SK-N-SH treated with all-trans-retinoic acid at 6 μM for 48 hours (cell line): Measurements from ENCODE around the gene TYW5.

Source experiments
- ATAC-seq: fragments of 200-7000 bp; cut with Tn5 transposase; 3 replicates; pipeline ENCODE4 v1.9.1; 2020; ENCODE audit warnings: mild to moderate bottlenecking, moderate library complexity
- ARNTL ChIP-seq: fragments of 450-650 bp; formaldehyde crosslinking; IDR thresholded peaks from 2 replicates; pipeline ENCODE4 v1.5.0; 2020; ENCODE audit warnings: low read depth, mild to moderate bottlenecking, moderate library complexity, borderline replicate concordance
- BACH2 ChIP-seq: fragments of 250-450 bp; sonication (Bioruptor Pico); IDR thresholded peaks from 2 replicates; pipeline ENCODE4 v1.9.0; 2021; ENCODE audit warnings: mild to moderate bottlenecking, borderline replicate concordance
- CSDC2 ChIP-seq: fragments of 250-450 bp; sonication (Bioruptor Pico); IDR thresholded peaks from 2 replicates; pipeline ENCODE4 v1.5.0; 2020; ENCODE audit warnings: mild to moderate bottlenecking, moderate library complexity
- ESRRG ChIP-seq: fragments of 250-450 bp; sonication (Bioruptor Pico); IDR thresholded peaks from 2 replicates; pipeline ENCODE4 v1.6.1; 2021; ENCODE audit warnings: mild to moderate bottlenecking
- GLIS3 ChIP-seq: fragments of 250-450 bp; sonication (Bioruptor Pico); IDR thresholded peaks from 2 replicates; pipeline ENCODE4 v1.5.0; 2020; ENCODE audit warnings: mild to moderate bottlenecking, moderate library complexity
- ISL1 ChIP-seq: fragments of 250-450 bp; sonication (Bioruptor Pico); IDR thresholded peaks from 2 replicates; pipeline ENCODE4 v2.1.2; 2022; ENCODE audit warnings: mild to moderate bottlenecking, moderate library complexity
- OSR1 ChIP-seq: fragments of 250-450 bp; sonication (Bioruptor Pico); IDR thresholded peaks from 2 replicates; pipeline ENCODE4 v1.8.0; 2022; ENCODE audit warnings: moderate library complexity, mild to moderate bottlenecking, inconsistent platforms
- PPARA ChIP-seq: fragments of 250-450 bp; sonication (Bioruptor Pico); IDR thresholded peaks from 2 replicates; pipeline ENCODE4 v1.5.0; 2020; ENCODE audit warnings: mild to moderate bottlenecking, borderline replicate concordance
- RARB ChIP-seq: fragments of 250-450 bp; sonication (Bioruptor Pico); IDR thresholded peaks from 2 replicates; pipeline ENCODE4 v1.8.0; 2021; ENCODE audit warnings: mild to moderate bottlenecking, moderate library complexity
- SNAI2 ChIP-seq: fragments of 250-450 bp; sonication (Bioruptor Pico); IDR thresholded peaks from 2 replicates; pipeline ENCODE4 v1.5.0; 2020; ENCODE audit warnings: mild to moderate bottlenecking, moderate library complexity
- TCF4 ChIP-seq: fragments of 250-450 bp; sonication (Bioruptor Pico); IDR thresholded peaks from 2 replicates; pipeline ENCODE4 v1.8.0; 2021; ENCODE audit warnings: mild to moderate bottlenecking, moderate library complexity, borderline replicate concordance
- ZC3H10 ChIP-seq: fragments of 250-450 bp; sonication (Bioruptor Pico); IDR thresholded peaks from 2 replicates; pipeline ENCODE4 v1.5.1; 2021; ENCODE audit warnings: mild to moderate bottlenecking, moderate library complexity
- ZFP30 ChIP-seq: fragments of 450-650 bp; formaldehyde crosslinking; IDR thresholded peaks from 2 replicates; pipeline ENCODE4 v1.5.0; 2022; ENCODE audit warnings: mild to moderate bottlenecking, moderate library complexity
- ZNF565 ChIP-seq: fragments of 450-650 bp; formaldehyde crosslinking; conservative IDR thresholded peaks from 2 replicates; pipeline ENCODE4 v1.5.0; 2020; ENCODE audit warnings: low read depth, mild to moderate bottlenecking, moderate library complexity
- ZNF70 ChIP-seq: fragments of 450-650 bp; formaldehyde crosslinking; IDR thresholded peaks from 2 replicates; pipeline ENCODE4 v1.5.0; 2020; ENCODE audit warnings: mild to moderate bottlenecking, moderate library complexity
- ZNF8 ChIP-seq: fragments of 450-650 bp; formaldehyde crosslinking; IDR thresholded peaks from 2 replicates; pipeline ENCODE4 v1.5.0; 2020; ENCODE audit warnings: mild to moderate bottlenecking, moderate library complexity
- TF ChIP-seq, protein P1 (sequence below): fragments of 250-450 bp; sonication (Bioruptor Pico); IDR thresholded peaks from 2 replicates; pipeline ENCODE4 v1.5.1; 2021; ENCODE audit warnings: mild to moderate bottlenecking, moderate library complexity
- TF ChIP-seq, protein P2 (sequence below): fragments of 250-450 bp; sonication (Bioruptor Pico); IDR thresholded peaks from 2 replicates; pipeline ENCODE4 v1.5.1; 2020; ENCODE audit warnings: low read depth, mild to moderate bottlenecking, moderate library complexity
- TF ChIP-seq, protein P3 (sequence below): fragments of 250-450 bp; sonication (Bioruptor Pico); IDR thresholded peaks from 2 replicates; pipeline ENCODE4 v1.8.0; 2021; ENCODE audit warnings: low read depth, mild to moderate bottlenecking, moderate library complexity, borderline replicate concordance
- TF ChIP-seq, protein P4 (sequence below): fragments of 250-450 bp; sonication (Bioruptor Pico); IDR thresholded peaks from 2 replicates; pipeline ENCODE4 v1.8.0; 2020; ENCODE audit warnings: mild to moderate bottlenecking, moderate library complexity, borderline replicate concordance
- TF ChIP-seq, protein P5 (sequence below): fragments of 250-450 bp; sonication (Bioruptor Pico); IDR thresholded peaks from 2 replicates; pipeline ENCODE4 v1.5.0; 2020; ENCODE audit warnings: mild to moderate bottlenecking, moderate library complexity

Gene TYW5

DNA sequence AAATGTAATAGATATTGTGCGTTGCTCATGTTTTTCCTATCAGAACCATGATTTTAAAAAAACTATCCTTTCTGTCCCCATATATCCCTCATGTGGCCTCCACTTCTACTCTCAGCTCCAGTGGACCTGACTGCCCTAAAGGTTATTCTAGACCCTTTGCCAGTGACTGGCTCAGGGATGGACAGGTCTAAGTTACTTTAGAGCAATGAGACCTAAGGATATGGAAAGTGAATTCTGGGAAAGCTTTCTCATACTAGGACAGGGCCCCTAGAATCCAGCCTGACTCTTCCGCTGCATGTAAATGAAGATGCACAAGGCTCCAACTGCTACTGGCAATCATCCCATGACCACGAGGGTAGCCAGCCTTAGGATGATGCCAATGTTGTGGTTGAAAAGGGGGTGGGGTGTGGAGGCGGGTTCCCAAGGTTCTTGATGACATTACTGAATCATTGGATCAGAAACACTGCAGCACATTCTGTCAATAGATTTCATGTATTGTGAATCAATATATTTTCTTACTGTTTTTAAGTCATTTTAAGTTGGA, 22.9 kb downstream of the TYW5 start:
- no peak for ATAC-seq
- TF ChIP-seq OSR1, result no peak
- TF ChIP-seq, protein P1, sequence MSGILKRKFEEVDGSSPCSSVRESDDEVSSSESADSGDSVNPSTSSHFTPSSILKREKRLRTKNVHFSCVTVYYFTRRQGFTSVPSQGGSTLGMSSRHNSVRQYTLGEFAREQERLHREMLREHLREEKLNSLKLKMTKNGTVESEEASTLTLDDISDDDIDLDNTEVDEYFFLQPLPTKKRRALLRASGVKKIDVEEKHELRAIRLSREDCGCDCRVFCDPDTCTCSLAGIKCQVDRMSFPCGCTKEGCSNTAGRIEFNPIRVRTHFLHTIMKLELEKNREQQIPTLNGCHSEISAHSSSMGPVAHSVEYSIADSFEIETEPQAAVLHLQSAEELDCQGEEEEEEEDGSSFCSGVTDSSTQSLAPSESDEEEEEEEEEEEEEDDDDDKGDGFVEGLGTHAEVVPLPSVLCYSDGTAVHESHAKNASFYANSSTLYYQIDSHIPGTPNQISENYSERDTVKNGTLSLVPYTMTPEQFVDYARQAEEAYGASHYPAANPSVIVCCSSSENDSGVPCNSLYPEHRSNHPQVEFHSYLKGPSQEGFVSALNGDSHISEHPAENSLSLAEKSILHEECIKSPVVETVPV, result no peak

DNA sequence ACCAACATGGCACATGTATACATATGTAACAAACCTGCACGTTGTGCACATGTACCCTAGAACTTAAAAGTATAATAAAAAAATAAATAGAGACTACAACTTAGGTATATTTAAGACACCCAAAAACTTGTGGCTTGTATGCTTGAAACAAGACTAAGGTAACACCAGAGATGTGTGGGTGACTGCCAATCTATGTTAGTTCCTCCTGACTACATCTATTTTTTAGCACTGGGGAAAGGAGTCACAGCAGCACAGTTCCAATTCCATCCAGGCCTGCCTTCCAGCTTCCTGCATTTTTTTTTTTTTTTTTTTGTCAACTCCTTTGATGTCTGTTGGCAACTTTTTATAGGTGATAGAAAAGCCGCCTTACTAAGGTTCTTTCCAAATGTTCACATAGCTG, 26.0 kb downstream of the TYW5 start:
- no peak for ATAC-seq
- no peak for TF ChIP-seq SNAI2 (CRISPR knock-in tag)
- TF ChIP-seq ISL1 (CRISPR knock-in tag), result no peak
- TF ChIP-seq TCF4 (CRISPR knock-in tag), result no peak
- TF ChIP-seq, protein P2, sequence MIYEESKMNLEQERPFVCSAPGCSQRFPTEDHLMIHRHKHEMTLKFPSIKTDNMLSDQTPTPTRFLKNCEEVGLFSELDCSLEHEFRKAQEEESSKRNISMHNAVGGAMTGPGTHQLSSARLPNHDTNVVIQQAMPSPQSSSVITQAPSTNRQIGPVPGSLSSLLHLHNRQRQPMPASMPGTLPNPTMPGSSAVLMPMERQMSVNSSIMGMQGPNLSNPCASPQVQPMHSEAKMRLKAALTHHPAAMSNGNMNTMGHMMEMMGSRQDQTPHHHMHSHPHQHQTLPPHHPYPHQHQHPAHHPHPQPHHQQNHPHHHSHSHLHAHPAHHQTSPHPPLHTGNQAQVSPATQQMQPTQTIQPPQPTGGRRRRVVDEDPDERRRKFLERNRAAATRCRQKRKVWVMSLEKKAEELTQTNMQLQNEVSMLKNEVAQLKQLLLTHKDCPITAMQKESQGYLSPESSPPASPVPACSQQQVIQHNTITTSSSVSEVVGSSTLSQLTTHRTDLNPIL (CRISPR knock-in tag), result no peak
- TF ChIP-seq GLIS3 (CRISPR knock-in tag), result no peak
- TF ChIP-seq, protein P1, result no peak
- no peak for TF ChIP-seq ESRRG (CRISPR knock-in tag)
- no peak for TF ChIP-seq ZNF565 (CRISPR knock-in tag)
- no peak for TF ChIP-seq ZFP30
- TF ChIP-seq CSDC2, result no peak
- TF ChIP-seq, protein P3, sequence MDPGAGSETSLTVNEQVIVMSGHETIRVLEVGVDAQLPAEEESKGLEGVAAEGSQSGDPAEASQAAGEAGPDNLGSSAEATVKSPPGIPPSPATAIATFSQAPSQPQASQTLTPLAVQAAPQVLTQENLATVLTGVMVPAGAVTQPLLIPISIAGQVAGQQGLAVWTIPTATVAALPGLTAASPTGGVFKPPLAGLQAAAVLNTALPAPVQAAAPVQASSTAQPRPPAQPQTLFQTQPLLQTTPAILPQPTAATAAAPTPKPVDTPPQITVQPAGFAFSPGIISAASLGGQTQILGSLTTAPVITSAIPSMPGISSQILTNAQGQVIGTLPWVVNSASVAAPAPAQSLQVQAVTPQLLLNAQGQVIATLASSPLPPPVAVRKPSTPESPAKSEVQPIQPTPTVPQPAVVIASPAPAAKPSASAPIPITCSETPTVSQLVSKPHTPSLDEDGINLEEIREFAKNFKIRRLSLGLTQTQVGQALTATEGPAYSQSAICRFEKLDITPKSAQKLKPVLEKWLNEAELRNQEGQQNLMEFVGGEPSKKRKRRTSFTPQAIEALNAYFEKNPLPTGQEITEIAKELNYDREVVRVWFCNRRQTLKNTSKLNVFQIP, result no peak
- TF ChIP-seq RARB, result no peak
- TF ChIP-seq PPARA (CRISPR knock-in tag), result no peak
- TF ChIP-seq ZNF70, result no peak
- no peak for TF ChIP-seq ZC3H10 (CRISPR knock-in tag)
- TF ChIP-seq BACH2 (CRISPR knock-in tag), result no peak
- TF ChIP-seq ARNTL (CRISPR knock-in tag), result no peak

DNA sequence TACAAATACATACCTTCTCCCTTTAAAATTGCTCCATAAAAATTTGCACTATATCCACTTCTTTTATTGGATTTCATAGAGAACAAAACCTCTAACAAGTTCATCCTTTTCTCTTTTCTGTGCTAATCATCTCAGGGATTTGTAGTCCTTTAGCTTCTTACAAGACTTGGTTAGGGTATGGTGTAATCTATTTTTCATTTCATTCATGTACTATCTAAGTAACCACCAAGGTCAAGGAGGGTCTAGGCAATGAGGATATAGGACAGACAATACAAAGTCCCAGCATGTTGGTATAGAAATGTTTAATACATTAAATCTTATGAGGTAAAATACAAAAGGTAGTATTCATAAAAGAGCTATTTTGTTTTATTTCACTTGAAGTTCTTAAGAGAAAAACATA, 26.7 kb downstream of the TYW5 start:
- no peak for TF ChIP-seq ZFP30
- TF ChIP-seq ESRRG (CRISPR knock-in tag), result no peak
- TF ChIP-seq ZNF8 (CRISPR knock-in tag), result no peak
- no peak for TF ChIP-seq BACH2 (CRISPR knock-in tag)
- TF ChIP-seq ZNF565 (CRISPR knock-in tag), result no peak
- TF ChIP-seq TCF4 (CRISPR knock-in tag), result no peak
- TF ChIP-seq, protein P3, result no peak
- TF ChIP-seq ISL1 (CRISPR knock-in tag), result no peak
- ATAC-seq, result no peak

DNA sequence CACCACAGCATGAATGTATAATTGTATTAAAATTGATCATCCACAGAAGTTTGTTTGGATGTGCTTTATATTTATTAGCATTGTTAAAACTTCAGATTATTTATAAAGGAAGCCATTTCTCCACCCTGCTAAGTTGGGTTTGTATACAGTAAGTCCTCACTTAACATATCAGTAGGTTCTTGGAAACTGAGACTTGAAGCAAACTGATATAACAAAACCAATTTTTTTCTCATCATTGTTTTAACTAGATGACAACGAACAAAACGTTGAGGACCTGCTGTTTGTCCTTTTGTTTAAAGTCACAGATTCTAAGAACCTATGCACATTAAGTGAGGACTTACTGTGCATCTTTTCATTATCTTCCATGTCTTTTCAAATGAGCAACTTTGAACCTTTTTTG, 27.1 kb downstream of the TYW5 start:
- ATAC-seq, result no peak
- TF ChIP-seq, protein P3, result no peak
- TF ChIP-seq CSDC2 (no peak), SNAI2 (CRISPR knock-in tag) (no peak), ZNF565 (CRISPR knock-in tag) (no peak), GLIS3 (CRISPR knock-in tag) (no peak), ISL1 (CRISPR knock-in tag) (no peak), ZFP30 (no peak), ZNF70 (no peak), ARNTL (CRISPR knock-in tag) (no peak), OSR1 (no peak)
- TF ChIP-seq, protein P4, sequence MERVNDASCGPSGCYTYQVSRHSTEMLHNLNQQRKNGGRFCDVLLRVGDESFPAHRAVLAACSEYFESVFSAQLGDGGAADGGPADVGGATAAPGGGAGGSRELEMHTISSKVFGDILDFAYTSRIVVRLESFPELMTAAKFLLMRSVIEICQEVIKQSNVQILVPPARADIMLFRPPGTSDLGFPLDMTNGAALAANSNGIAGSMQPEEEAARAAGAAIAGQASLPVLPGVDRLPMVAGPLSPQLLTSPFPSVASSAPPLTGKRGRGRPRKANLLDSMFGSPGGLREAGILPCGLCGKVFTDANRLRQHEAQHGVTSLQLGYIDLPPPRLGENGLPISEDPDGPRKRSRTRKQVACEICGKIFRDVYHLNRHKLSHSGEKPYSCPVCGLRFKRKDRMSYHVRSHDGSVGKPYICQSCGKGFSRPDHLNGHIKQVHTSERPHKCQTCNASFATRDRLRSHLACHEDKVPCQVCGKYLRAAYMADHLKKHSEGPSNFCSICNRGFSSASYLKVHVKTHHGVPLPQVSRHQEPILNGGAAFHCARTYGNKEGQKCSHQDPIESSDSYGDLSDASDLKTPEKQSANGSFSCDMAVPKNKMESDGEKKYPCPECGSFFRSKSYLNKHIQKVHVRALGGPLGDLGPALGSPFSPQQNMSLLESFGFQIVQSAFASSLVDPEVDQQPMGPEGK (CRISPR knock-in tag), result no peak
- TF ChIP-seq, protein P5, sequence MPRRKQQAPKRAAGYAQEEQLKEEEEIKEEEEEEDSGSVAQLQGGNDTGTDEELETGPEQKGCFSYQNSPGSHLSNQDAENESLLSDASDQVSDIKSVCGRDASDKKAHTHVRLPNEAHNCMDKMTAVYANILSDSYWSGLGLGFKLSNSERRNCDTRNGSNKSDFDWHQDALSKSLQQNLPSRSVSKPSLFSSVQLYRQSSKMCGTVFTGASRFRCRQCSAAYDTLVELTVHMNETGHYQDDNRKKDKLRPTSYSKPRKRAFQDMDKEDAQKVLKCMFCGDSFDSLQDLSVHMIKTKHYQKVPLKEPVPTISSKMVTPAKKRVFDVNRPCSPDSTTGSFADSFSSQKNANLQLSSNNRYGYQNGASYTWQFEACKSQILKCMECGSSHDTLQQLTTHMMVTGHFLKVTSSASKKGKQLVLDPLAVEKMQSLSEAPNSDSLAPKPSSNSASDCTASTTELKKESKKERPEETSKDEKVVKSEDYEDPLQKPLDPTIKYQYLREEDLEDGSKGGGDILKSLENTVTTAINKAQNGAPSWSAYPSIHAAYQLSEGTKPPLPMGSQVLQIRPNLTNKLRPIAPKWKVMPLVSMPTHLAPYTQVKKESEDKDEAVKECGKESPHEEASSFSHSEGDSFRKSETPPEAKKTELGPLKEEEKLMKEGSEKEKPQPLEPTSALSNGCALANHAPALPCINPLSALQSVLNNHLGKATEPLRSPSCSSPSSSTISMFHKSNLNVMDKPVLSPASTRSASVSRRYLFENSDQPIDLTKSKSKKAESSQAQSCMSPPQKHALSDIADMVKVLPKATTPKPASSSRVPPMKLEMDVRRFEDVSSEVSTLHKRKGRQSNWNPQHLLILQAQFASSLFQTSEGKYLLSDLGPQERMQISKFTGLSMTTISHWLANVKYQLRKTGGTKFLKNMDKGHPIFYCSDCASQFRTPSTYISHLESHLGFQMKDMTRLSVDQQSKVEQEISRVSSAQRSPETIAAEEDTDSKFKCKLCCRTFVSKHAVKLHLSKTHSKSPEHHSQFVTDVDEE (CRISPR knock-in tag), result no peak
